MM.1S (cell line): ENCODE measurements around the gene G0S2.

Source experiments
- EZH2 ChIP-seq: fragments of 300-600 bp; sonication (generic); optimal IDR thresholded peaks from 2 replicates; pipeline ENCODE3; 2017; ENCODE audit warnings: low read depth, mild to moderate bottlenecking, antibody characterized with exemption, low read length, mixed read lengths
- EZH2phosphoT487 ChIP-seq: fragments of 300-600 bp; sonication (generic); IDR thresholded peaks from 2 replicates; pipeline ENCODE4 v1.6.1; 2018; ENCODE audit warnings: antibody characterized with exemption, low read length
- TF ChIP-seq, protein P1 (sequence below): fragments of 300-600 bp; sonication (generic); IDR thresholded peaks from 2 replicates; pipeline ENCODE4 v1.5.1; 2016; ENCODE audit warnings: antibody characterized with exemption, low read length, mixed read lengths

DNA sequence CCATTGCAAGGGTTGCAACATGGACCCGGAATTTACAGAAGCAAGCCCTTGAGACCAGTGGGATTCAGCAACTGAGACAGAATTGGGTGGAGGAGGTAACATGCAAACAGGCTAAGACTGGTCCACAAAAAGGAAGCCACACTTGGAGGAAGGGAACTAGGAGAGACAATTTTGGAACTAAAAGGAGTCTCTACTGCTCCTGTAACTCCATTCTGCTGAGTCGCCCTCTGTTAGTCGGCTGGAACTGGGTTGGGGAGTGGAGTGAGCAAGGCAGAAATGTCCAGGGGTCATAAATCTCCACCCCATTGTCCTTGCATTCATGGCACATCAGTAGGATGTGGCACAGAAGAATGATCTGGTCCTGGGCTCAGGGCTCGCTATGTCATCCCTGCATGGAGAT, 28.1 kb upstream of the G0S2 start:
- TF ChIP-seq, protein P1, sequence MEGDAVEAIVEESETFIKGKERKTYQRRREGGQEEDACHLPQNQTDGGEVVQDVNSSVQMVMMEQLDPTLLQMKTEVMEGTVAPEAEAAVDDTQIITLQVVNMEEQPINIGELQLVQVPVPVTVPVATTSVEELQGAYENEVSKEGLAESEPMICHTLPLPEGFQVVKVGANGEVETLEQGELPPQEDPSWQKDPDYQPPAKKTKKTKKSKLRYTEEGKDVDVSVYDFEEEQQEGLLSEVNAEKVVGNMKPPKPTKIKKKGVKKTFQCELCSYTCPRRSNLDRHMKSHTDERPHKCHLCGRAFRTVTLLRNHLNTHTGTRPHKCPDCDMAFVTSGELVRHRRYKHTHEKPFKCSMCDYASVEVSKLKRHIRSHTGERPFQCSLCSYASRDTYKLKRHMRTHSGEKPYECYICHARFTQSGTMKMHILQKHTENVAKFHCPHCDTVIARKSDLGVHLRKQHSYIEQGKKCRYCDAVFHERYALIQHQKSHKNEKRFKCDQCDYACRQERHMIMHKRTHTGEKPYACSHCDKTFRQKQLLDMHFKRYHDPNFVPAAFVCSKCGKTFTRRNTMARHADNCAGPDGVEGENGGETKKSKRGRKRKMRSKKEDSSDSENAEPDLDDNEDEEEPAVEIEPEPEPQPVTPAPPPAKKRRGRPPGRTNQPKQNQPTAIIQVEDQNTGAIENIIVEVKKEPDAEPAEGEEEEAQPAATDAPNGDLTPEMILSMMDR = no peak
- TF ChIP-seq EZH2 = no peak
- no peak for TF ChIP-seq EZH2phosphoT487
